DOHH2 (cell line): ENCODE data around the gene RALGPS2.

Source experiments
- H3F3A ChIP-seq: fragments of 200-600 bp; sonication (generic), shearing (Covaris generic); 2 replicates; pipeline ENCODE4 v1.6.0; 2016; ENCODE audit warnings: antibody characterized with exemption, mild to moderate bottlenecking; ENCODE audit not compliant: control insufficient read depth, insufficient read depth
- H3K27ac ChIP-seq: fragments of 200-600 bp; sonication (generic); 2 replicates; pipeline ENCODE4 v1.5.1; 2014; ENCODE audit warnings: low read depth, mild to moderate bottlenecking, low read length, moderate library complexity
- H3K27me3 ChIP-seq: fragments of 200-600 bp; sonication (generic); 2 replicates; pipeline ENCODE4 v1.6.1; 2014; ENCODE audit warnings: mild to moderate bottlenecking, low read length, mixed read lengths; ENCODE audit not compliant: control insufficient read depth
- H3K36me3 ChIP-seq: fragments of 200-600 bp; sonication (generic); 2 replicates; pipeline ENCODE4 v1.6.1; 2014; ENCODE audit warnings: mild to moderate bottlenecking, low read length, moderate library complexity, mixed read lengths; ENCODE audit not compliant: control insufficient read depth
- H3K4me1 ChIP-seq: fragments of 200-600 bp; sonication (generic); 2 replicates; pipeline ENCODE4 v1.6.1; 2014; ENCODE audit warnings: mild to moderate bottlenecking, low read length, mixed read lengths; ENCODE audit not compliant: control insufficient read depth
- H3K4me2 ChIP-seq: fragments of 200-600 bp; sonication (generic); 2 replicates; pipeline ENCODE4 v1.6.0; 2014; ENCODE audit warnings: mild to moderate bottlenecking, low read length, moderate library complexity
- H3K4me3 ChIP-seq: fragments of 200-600 bp; sonication (generic); 2 replicates; pipeline ENCODE4 v1.5.1; 2014; ENCODE audit warnings: mild to moderate bottlenecking, low read length, mixed read lengths
- H3K79me2 ChIP-seq: fragments of 200-600 bp; sonication (generic); 2 replicates; pipeline ENCODE4 v1.6.1; 2014; ENCODE audit warnings: mild to moderate bottlenecking, low read length, mixed read lengths; ENCODE audit not compliant: control insufficient read depth
- H3K9me2 ChIP-seq: fragments of 200-600 bp; sonication (generic); replicated peaks from 2 replicates; pipeline ENCODE4 v1.6.1; 2014; ENCODE audit warnings: mild to moderate bottlenecking, low read length, mixed read lengths; ENCODE audit not compliant: control insufficient read depth
- H3K9me3 ChIP-seq: fragments of 200-600 bp; sonication (generic); 2 replicates; pipeline ENCODE4 v1.6.1; 2014; ENCODE audit warnings: antibody characterized with exemption, low read length, mixed read lengths; ENCODE audit not compliant: control insufficient read depth, insufficient read depth
- H4K20me1 ChIP-seq: fragments of 200-600 bp; sonication (generic); 2 replicates; pipeline ENCODE4 v1.6.0; 2014; ENCODE audit warnings: low read depth, mild to moderate bottlenecking, antibody characterized with exemption, low read length, moderate library complexity; ENCODE audit not compliant: control insufficient read depth, insufficient read depth
- EZH2phosphoT487 ChIP-seq: fragments of 200-600 bp; sonication (generic); IDR thresholded peaks from 2 replicates; pipeline ENCODE4 v1.6.1; 2017; ENCODE audit warnings: borderline replicate concordance, mild to moderate bottlenecking, antibody characterized with exemption, low read length, moderate library complexity, mixed read lengths
- TF ChIP-seq, protein P1 (sequence below): fragments of 200-600 bp; sonication (generic); IDR thresholded peaks from one replicate; pipeline ENCODE4 v1.5.1; 2014; ENCODE audit warnings: antibody characterized with exemption, mild to moderate bottlenecking, low read depth, low read length; ENCODE audit not compliant: poor library complexity, severe bottlenecking

RALGPS2 gene

GRCh38 chr1:178951600-178951999, 226.6 kb downstream of the RALGPS2 start:
- Histone ChIP-seq H3K4me3 (no peak overlapping the region), H3K36me3 (no peaks in the 10 kb centered on the region), H3F3A (no peaks in the 10 kb centered on the region), H3K9me2 (no peaks in the 10 kb centered on the region), H3K27ac (no peak overlapping the region), H4K20me1 (no peaks in the 10 kb centered on the region), H3K9me3 (no peaks in the 10 kb centered on the region), H3K27me3 (peaks cover 10% of the 10 kb centered on the region), H3K4me2 (no peak overlapping the region), H3K4me1 (no peaks in the 10 kb centered on the region), H3K79me2 (no peaks in the 10 kb centered on the region)
- TF ChIP-seq EZH2phosphoT487 = no peak
- TF ChIP-seq, protein P1, sequence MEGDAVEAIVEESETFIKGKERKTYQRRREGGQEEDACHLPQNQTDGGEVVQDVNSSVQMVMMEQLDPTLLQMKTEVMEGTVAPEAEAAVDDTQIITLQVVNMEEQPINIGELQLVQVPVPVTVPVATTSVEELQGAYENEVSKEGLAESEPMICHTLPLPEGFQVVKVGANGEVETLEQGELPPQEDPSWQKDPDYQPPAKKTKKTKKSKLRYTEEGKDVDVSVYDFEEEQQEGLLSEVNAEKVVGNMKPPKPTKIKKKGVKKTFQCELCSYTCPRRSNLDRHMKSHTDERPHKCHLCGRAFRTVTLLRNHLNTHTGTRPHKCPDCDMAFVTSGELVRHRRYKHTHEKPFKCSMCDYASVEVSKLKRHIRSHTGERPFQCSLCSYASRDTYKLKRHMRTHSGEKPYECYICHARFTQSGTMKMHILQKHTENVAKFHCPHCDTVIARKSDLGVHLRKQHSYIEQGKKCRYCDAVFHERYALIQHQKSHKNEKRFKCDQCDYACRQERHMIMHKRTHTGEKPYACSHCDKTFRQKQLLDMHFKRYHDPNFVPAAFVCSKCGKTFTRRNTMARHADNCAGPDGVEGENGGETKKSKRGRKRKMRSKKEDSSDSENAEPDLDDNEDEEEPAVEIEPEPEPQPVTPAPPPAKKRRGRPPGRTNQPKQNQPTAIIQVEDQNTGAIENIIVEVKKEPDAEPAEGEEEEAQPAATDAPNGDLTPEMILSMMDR = no peak

- H3K4me2 ChIP-seq = no peak overlapping the region
- H3K36me3 ChIP-seq = no peaks in the 10 kb centered on the region
- no peak overlapping the region for H3K27ac ChIP-seq
- no peaks in the 10 kb centered on the region for H3K4me1 ChIP-seq
- peaks cover 9% of the 10 kb centered on the region for H3K27me3 ChIP-seq
- no peak for TF ChIP-seq EZH2phosphoT487
- TF ChIP-seq, protein P1 = no peak
- no peaks in the 10 kb centered on the region for H3K9me3 ChIP-seq
- no peaks in the 10 kb centered on the region for H3K9me2 ChIP-seq
- H4K20me1 ChIP-seq = no peaks in the 10 kb centered on the region
- H3K79me2 ChIP-seq = no peaks in the 10 kb centered on the region
- no peaks in the 10 kb centered on the region for H3F3A ChIP-seq
- no peak overlapping the region for H3K4me3 ChIP-seq
Observed at GRCh38 chr1:178953034-178953433, 228.0 kb downstream of the RALGPS2 start.

DNA sequence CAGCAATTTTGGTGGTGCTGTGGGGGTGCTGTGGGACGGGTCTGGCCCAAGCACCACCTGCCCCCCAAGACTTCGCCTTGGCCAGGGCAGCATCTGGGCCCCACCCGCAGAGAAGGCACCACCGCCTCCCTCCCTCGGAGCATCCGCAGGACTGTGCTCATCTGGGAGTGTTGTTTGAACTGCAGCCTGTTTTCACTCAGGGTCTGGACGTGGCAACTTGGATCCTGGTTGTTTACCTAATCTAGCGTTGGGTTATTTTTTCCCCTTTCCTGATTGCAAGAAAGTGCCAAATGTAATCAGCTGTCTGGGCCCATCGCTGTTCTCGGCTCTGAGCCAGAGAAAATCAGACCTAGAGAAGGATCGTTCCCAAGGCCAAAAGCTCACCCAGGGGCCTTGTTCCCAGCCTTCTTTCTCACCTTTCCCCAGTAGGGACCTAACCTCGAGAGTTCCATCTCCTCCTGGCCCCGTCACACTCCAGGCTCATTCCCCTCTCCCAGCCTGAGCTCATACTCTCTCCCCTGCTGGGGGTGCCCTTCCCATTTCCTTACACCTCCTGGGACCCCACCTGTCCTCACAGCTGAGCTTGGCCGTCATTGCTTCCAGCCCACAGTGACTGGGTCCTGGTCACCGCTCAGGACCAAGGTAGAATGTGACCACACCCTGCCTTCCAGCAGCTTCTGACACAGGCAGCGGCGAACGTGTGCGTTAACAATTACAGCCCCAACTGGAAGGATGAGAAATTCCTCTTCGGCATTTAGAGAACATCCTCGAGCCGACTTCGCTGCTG, 228.7 kb downstream of the RALGPS2 start:
- Histone ChIP-seq H3F3A (no peaks in the 10 kb centered on the region), H3K36me3 (no peaks in the 10 kb centered on the region), H3K9me3 (no peaks in the 10 kb centered on the region), H3K9me2 (no peaks in the 10 kb centered on the region), H3K4me1 (no peaks in the 10 kb centered on the region), H4K20me1 (no peaks in the 10 kb centered on the region), H3K27me3 (peaks cover 4% of the 10 kb centered on the region), H3K4me2 (no peak overlapping the region), H3K79me2 (no peaks in the 10 kb centered on the region), H3K4me3 (no peak overlapping the region), H3K27ac (no peak overlapping the region)
- TF ChIP-seq EZH2phosphoT487 = no peak
- TF ChIP-seq, protein P1 = no peak
